Measurements from ENCODE around the gene RAP1GAP2. TPM values are rescaled to one million over a fixed set of nuclear protein-coding genes. Genes with fewer than 3 reads are reported as not detected.

The RAP1GAP2 gene
- total RNA-seq, 2 experiments from 2014 or later = 11.3 to 28.2 TPM

DNA sequence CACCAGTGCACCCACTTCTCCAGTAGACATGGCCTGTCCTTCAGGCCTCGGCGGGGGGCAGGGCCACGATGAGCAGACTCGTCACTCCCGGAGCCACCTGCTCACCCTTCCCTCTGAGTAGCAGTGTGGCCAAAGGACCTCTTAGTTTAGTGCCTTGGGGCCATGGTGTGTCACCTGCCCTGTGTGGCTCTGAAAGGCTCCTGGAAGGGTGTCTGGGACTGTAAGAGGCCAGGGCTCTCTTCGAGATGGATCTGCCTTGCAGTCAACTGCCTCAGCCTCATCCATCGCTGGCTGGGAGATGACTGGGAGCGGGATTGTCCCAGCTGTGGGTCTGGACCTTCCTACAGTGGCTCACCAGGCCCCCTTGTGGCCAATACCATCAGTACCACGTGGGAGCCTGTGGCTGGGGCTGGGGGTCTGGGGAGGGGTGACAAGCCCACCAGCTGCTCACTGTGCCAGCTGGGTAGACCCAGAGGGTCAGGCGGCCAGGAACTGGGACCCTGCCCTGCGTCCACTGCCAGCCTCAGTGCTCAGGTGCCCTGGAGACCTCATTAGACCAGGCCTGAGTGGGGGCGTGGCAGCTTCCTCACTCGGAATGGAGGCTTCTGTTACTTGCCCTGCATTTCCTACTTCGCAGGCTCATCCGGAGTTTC, 133.8 kb downstream of the RAP1GAP2 start:
- CTCF ChIA-PET (ENCODE audit: unreplicated experiment) = interaction anchor here (1.3 kb wide), 1 partner anchor 83 kb away, joined by 3 read pairs; no protein-coding TSS in a partner anchor
- H3K79me2 ChIP-seq (ENCODE audit: insufficient read depth, low read depth, low read length) = no peaks in the 10 kb centered on the region
- BruUV-seq (replicated peaks) = no TSS peak
- POLR2A ChIA-PET = interaction anchor here (0.6 to 3.1 kb wide), 4 partner anchors 73 to 106 kb away, joined by 3 to 18 read pairs (median 6); no protein-coding TSS in a partner anchor
- no peak overlapping the region for H3K4me3 ChIP-seq (ENCODE audit: low read depth, low read length, poor library complexity, severe bottlenecking)
- H3K36me3 ChIP-seq (ENCODE audit: insufficient read depth, low read length) = no peaks in the 10 kb centered on the region
- H4K20me1 ChIP-seq (ENCODE audit: insufficient read depth, low read length) = no peaks in the 10 kb centered on the region
- H3K4me1 ChIP-seq (ENCODE audit: insufficient read depth, low read length, poor library complexity, severe bottlenecking) = peaks cover 42% of the 10 kb centered on the region
- peak overlapping the region; percentile 77 for H3K4me2 ChIP-seq (ENCODE audit: low read length)
- H2AFZ ChIP-seq (ENCODE audit: low read length) = peak overlapping the region; percentile 52; the same call in 1 of the 2 replicates
- peak; percentile 70 for DNase-seq (ENCODE audit: low spot score)
- peak overlapping the region; percentile 89 for H3K27ac ChIP-seq (ENCODE audit: low read depth, low read length, poor library complexity, severe bottlenecking)
- H3K9me2 ChIP-seq (ENCODE audit: insufficient read depth, low read length) = no peaks in the 10 kb centered on the region
- intact Hi-C loops (cut with micrococcal nuclease; ENCODE audit: unreplicated experiment) = loop anchor here (1.0 to 2.0 kb wide), 2 partner anchors 81 to 83 kb away; no protein-coding TSS in a partner anchor
- TF ChIP-seq EZH2phosphoT487 (IDR thresholded peaks at IDR 0.05; ENCODE audit: borderline replicate concordance, low read depth, low read length) = no peak
- TF ChIP-seq, protein P1, sequence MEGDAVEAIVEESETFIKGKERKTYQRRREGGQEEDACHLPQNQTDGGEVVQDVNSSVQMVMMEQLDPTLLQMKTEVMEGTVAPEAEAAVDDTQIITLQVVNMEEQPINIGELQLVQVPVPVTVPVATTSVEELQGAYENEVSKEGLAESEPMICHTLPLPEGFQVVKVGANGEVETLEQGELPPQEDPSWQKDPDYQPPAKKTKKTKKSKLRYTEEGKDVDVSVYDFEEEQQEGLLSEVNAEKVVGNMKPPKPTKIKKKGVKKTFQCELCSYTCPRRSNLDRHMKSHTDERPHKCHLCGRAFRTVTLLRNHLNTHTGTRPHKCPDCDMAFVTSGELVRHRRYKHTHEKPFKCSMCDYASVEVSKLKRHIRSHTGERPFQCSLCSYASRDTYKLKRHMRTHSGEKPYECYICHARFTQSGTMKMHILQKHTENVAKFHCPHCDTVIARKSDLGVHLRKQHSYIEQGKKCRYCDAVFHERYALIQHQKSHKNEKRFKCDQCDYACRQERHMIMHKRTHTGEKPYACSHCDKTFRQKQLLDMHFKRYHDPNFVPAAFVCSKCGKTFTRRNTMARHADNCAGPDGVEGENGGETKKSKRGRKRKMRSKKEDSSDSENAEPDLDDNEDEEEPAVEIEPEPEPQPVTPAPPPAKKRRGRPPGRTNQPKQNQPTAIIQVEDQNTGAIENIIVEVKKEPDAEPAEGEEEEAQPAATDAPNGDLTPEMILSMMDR (conservative IDR thresholded peaks at IDR 0.05; ENCODE audit: low read length) = peak; percentile 90
- H3K9me3 ChIP-seq (ENCODE audit: low read length) = no peaks in the 10 kb centered on the region

DNA sequence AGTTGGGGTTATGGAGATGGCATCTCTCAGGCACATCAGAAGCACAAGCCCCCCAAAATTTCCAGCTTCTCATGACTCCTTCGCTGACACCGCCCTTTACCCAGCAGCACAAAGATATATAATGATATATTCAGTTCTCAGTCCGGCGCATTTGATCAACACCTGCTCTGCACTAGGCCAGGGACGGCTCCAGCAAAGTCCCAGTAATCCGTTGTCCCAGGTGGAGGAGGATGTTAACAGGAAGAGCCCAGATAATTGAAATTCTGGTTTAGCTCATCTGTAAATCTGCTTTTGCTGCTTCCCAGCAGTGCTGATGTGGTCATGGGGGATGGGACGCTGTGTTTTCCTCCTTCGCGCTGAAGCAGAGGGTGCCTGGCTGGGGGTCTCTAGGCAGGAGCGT, 135.6 kb downstream of the RAP1GAP2 start:
- H4K20me1 ChIP-seq (ENCODE audit: insufficient read depth, low read length) = no peaks in the 10 kb centered on the region
- intact Hi-C loops (cut with micrococcal nuclease; ENCODE audit: unreplicated experiment) = loop anchor here (1.0 to 2.0 kb wide), 2 partner anchors 71 to 83 kb away; no protein-coding TSS in a partner anchor
- no peaks in the 10 kb centered on the region for H3K79me2 ChIP-seq (ENCODE audit: insufficient read depth, low read depth, low read length)
- peak overlapping the region; percentile 42; the same call in 1 of the 2 replicates for H2AFZ ChIP-seq (ENCODE audit: low read length)
- peak overlapping the region; percentile 89 for H3K27ac ChIP-seq (ENCODE audit: low read depth, low read length, poor library complexity, severe bottlenecking)
- no peak for TF ChIP-seq EZH2phosphoT487 (IDR thresholded peaks at IDR 0.05; ENCODE audit: borderline replicate concordance, low read depth, low read length)
- TF ChIP-seq, protein P1 (conservative IDR thresholded peaks at IDR 0.05; ENCODE audit: low read length) = no peak
- peak overlapping the region; percentile 55 for H3K4me3 ChIP-seq (ENCODE audit: low read depth, low read length, poor library complexity, severe bottlenecking)
- ChIA-PET CTCF (ENCODE audit: unreplicated experiment) (no interaction called here), POLR2A (interaction anchor here (0.6 to 3.1 kb wide), 9 partner anchors 14 to 1569 kb away, joined by 3 to 18 read pairs (median 4); no protein-coding TSS in a partner anchor)
- no TSS peak for BruUV-seq (replicated peaks)
- H3K4me1 ChIP-seq (ENCODE audit: insufficient read depth, low read length, poor library complexity, severe bottlenecking) = peaks cover 50% of the 10 kb centered on the region
- DNase-seq (ENCODE audit: low spot score) = no peak
- peak overlapping the region; percentile 77 for H3K4me2 ChIP-seq (ENCODE audit: low read length)
- no peaks in the 10 kb centered on the region for H3K36me3 ChIP-seq (ENCODE audit: insufficient read depth, low read length)
- no peaks in the 10 kb centered on the region for H3K9me3 ChIP-seq (ENCODE audit: low read length)
- no peaks in the 10 kb centered on the region for H3K9me2 ChIP-seq (ENCODE audit: insufficient read depth, low read length)

DNA sequence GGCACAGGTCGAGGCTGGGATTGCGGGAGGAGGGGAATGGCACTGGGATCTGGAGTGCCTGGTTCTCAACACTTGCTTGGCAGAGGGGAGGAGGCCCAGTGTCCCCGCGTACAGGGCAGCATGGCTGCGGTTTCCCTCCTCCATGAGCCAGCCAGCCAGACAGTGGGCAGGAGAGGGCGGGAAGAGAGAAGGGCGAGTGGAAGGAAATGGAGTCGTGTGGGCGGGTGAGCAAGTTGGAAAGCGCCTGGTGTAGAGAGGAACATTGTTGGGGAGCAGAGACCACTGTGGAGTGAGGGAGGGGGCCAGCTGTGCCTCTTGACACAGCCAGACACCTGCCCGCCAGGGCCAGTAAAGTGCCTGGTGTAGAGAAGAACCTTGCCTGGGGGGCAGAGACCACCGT, 136.7 kb downstream of the RAP1GAP2 start:
- Histone ChIP-seq H4K20me1 (ENCODE audit: insufficient read depth, low read length) (no peaks in the 10 kb centered on the region), H3K79me2 (ENCODE audit: insufficient read depth, low read depth, low read length) (no peaks in the 10 kb centered on the region), H3K4me1 (ENCODE audit: insufficient read depth, low read length, poor library complexity, severe bottlenecking) (peaks cover 59% of the 10 kb centered on the region), H3K4me2 (ENCODE audit: low read length) (no peak overlapping the region), H2AFZ (ENCODE audit: low read length) (no peak overlapping the region), H3K36me3 (ENCODE audit: insufficient read depth, low read length) (no peaks in the 10 kb centered on the region), H3K9me2 (ENCODE audit: insufficient read depth, low read length) (no peaks in the 10 kb centered on the region), H3K4me3 (ENCODE audit: low read depth, low read length, poor library complexity, severe bottlenecking) (no peak overlapping the region), H3K9me3 (ENCODE audit: low read length) (no peaks in the 10 kb centered on the region), H3K27ac (ENCODE audit: low read depth, low read length, poor library complexity, severe bottlenecking) (no peak overlapping the region)
- TF ChIP-seq EZH2phosphoT487 (IDR thresholded peaks at IDR 0.05; ENCODE audit: borderline replicate concordance, low read depth, low read length) = no peak
- TF ChIP-seq, protein P1 (conservative IDR thresholded peaks at IDR 0.05; ENCODE audit: low read length) = no peak
- BruUV-seq (replicated peaks) = no TSS peak
- CTCF ChIA-PET (ENCODE audit: unreplicated experiment) = no interaction called here
- intact Hi-C loops (cut with micrococcal nuclease; ENCODE audit: unreplicated experiment) = no loop called here
- DNase-seq (ENCODE audit: low spot score) = no peak
- POLR2A ChIA-PET = interaction anchor here (0.7 to 3.1 kb wide), 3 partner anchors 22 to 548 kb away, joined by 7 to 18 read pairs (median 7); no protein-coding TSS in a partner anchor
